Measurements from ENCODE around the gene FBXO10. TPM values are rescaled to one million over a fixed set of nuclear protein-coding genes. Genes with fewer than 3 reads are reported as not detected.

The FBXO10 gene
- total and polyA plus RNA-seq, 2 of the 8 experiments (the other 6 are each of a cell fraction or from before 2014, with no cell fraction given), result 13.1 to 13.9 TPM

- Histone ChIP-seq H4K8ac (ENCODE audit: extremely low read depth, insufficient read depth, low read length) (no peak overlapping the region), H2BK120ac (replicated peaks; ENCODE audit: low read depth, low read length) (no peak overlapping the region), H3K4ac (replicated peaks; ENCODE audit: insufficient read length, low read depth, low read length) (no peak overlapping the region), H3K36me3 (ENCODE audit: control insufficient read depth in 2 of 4, insufficient read depth in 4 of 4, low read length in 3 of 4) (no peaks in the 10 kb centered on the region), H3K27ac (ENCODE audit: low read depth, low read length) (no peak overlapping the region), H3K9ac (replicated peaks in 1 of 4; ENCODE audit: extremely low read depth in 1 of 4, low read depth in 3 of 4, low read length in 3 of 4) (no peak overlapping the region), H2AFZ (ENCODE audit: low read length) (no peak overlapping the region), H3K4me3 (ENCODE audit: extremely low read depth in 1 of 4, insufficient read depth in 2 of 4, low read depth in 3 of 4, low read length in 4 of 4) (no peak overlapping the region), H3K79me2 (ENCODE audit: control insufficient read depth in 1 of 2, insufficient read depth in 2 of 2, low read length in 2 of 2) (no peaks in the 10 kb centered on the region), H2AK5ac (ENCODE audit: low read depth, low read length) (no peak overlapping the region), H2BK20ac (ENCODE audit: low read length) (no peak overlapping the region), H4K91ac (replicated peaks; ENCODE audit: insufficient read length, low read length) (no peak overlapping the region), H3K18ac (ENCODE audit: extremely low read depth, low read length) (no peak overlapping the region), H3K4me2 (ENCODE audit: insufficient read depth in 1 of 2, low read depth in 2 of 2, low read length in 2 of 2) (no peak overlapping the region), H3K14ac (ENCODE audit: insufficient read length) (no peak overlapping the region), H2BK12ac (ENCODE audit: low read depth, low read length) (no peak overlapping the region), H3K79me1 (ENCODE audit: low read depth, low read length) (no peaks in the 10 kb centered on the region), H4K20me1 (replicated peaks in 1 of 2; ENCODE audit: control insufficient read depth in 1 of 2, insufficient read depth in 2 of 2, low read length in 2 of 2) (no peaks in the 10 kb centered on the region), H3K27me3 (replicated peaks in 1 of 4; ENCODE audit: control insufficient read depth in 3 of 4, extremely low read depth in 1 of 4, insufficient read depth in 3 of 4, low read length in 3 of 4) (no peaks in the 10 kb centered on the region), H3K4me1 (replicated peaks in 1 of 4; ENCODE audit: control insufficient read depth in 3 of 4, insufficient read depth in 4 of 4, low read length in 3 of 4) (peaks cover 0 to 3% (median 2%) of the 10 kb centered on the region in 4 experiments; a peak in 4 of 7 replicates), H3K23ac (ENCODE audit: insufficient read length) (no peak overlapping the region), H3K56ac (replicated peaks; ENCODE audit: insufficient read length, low read depth, low read length) (no peak overlapping the region), H2BK15ac (ENCODE audit: low read length) (no peak overlapping the region), H3K9me3 (ENCODE audit: insufficient read depth in 2 of 2, low read depth in 1 of 2, low read length in 1 of 2) (no peaks in the 10 kb centered on the region), H2BK5ac (ENCODE audit: low read depth, low read length) (no peak overlapping the region), H4K5ac (ENCODE audit: insufficient read length, low read depth, low read length) (no peak overlapping the region), H3K23me2 (ENCODE audit: low read depth, low read length) (no peaks in the 10 kb centered on the region)
- ChIA-PET CTCF (ENCODE audit: partially characterized antibody) (interaction anchor here (0.5 to 1.7 kb wide), 4 partner anchors 16 to 112 kb away, joined by 3 to 4 read pairs (median 3); partner anchors contain the start of genes FRMPD1 and TOMM5), POLR2A (ENCODE audit: partially characterized antibody) (interaction anchor here (0.7 to 1.3 kb wide), 2 partner anchors 9 to 13 kb away, joined by 3 read pairs; no protein-coding TSS in a partner anchor)
- no peak for TF ChIP-seq FOSL1 (IDR thresholded peaks at IDR 0.05; ENCODE audit: insufficient read depth, low read depth, low read length)
- TF ChIP-seq SIX5 (IDR thresholded peaks at IDR 0.05; ENCODE audit: low read depth, low read length), result no peak
- TF ChIP-seq CHD2 (IDR thresholded peaks at IDR 0.05; ENCODE audit: low read length), result no peak
- TF ChIP-seq KDM5A (IDR thresholded peaks at IDR 0.05; ENCODE audit: low read length), result no peak
- no peak for TF ChIP-seq RBBP5 (IDR thresholded peaks at IDR 0.05; ENCODE audit: borderline replicate concordance, low read depth, low read length)
- no peak for TF ChIP-seq KDM1A (IDR thresholded peaks at IDR 0.05; ENCODE audit: borderline replicate concordance, low read length)
- no peak for TF ChIP-seq CBX8 (IDR thresholded peaks at IDR 0.05; ENCODE audit: borderline replicate concordance, low read depth, low read length)
- no peak for TF ChIP-seq CTBP2 (IDR thresholded peaks at IDR 0.05; ENCODE audit: borderline replicate concordance, insufficient read depth, insufficient read length, low read length)
- no peak for TF ChIP-seq BCL11A (IDR thresholded peaks at IDR 0.05; ENCODE audit: low read depth in 2 of 2, low read length in 2 of 2)
- 89% methylated on average over 5 of the region's 5 CpGs; no CpG with 5 or more reads in 1 of the 2 experiments for WGBS, 2 experiments (ENCODE audit: extremely low coverage in 1 of 2, insufficient coverage in 1 of 2, insufficient read length in 1 of 2, insufficient replicate concordance in 2 of 2, low coverage in 1 of 2, low lambda C conversion rate in 2 of 2, missing lambda C conversion rate in 1 of 2)
- FAIRE-seq (no peak), DNase-seq (ENCODE audit: low read depth in 1 of 2, low spot score in 2 of 2) (no peak)
Measured at GRCh38 chr9:37625036-37625757, 49.0 kb upstream of the FBXO10 start.
